ENCODE data around the gene SSBP1.

Gene SSBP1

DNA sequence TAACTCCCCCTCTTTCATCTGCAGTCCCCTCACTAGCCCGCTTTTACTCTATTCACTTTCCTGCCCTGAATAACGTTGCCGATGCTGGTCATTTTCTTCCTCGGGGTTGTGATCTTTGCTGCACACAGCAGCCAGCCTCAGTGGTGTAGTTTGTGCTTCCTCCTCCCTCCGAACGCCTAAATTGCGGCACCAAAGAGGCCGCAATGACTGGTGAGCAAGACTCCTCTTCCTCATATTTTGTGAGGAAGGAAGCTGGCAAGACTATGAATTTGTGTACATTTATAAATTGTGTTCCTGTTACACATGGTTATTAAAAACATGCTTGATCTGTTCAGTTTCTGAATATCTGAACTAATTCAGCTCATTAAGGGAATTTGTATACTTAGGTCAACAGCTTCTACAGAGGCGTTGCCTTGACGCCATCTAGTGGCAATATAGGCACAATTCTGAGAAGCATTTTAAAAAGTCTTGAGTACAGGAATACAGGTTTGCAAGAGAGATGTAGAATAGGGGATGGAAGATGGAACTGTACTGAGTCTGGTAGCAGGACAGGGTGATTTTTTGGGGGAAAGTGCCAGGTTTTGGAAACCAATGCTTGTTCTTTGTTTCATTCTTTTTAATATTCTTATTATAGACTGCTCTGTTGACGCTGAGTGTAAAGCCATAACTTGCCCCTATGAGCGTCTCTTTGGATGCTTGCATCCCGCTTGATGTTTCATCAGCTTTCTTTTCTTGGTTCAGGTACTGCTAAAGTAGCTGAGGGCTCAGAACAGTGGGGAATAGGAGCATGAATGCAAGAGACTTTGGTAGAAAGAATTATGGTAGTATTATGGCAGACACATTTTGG lies 47.8 kb downstream of the SSBP1 start:
- peak in 2 of 5 donors; percentile 6 to 48 for DNase-seq

DNA sequence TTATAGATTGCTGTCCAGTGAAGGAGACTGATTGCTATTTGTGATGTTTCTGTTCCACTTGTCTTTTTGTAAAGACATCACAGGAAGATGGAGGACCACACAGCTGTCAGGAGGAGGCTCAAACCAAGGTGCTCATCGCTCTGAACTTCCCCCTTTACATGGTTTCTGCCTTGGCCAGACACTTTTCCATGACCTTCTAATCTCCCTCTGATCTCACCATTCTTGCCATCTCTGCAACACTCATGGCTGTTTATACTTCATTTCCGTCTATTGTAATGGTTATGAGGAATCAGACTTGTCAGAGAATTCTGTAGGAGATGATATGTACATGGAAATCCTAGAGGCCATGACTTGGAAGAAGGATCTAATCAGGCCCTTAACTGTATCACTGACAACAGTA lies 50.1 kb downstream of the SSBP1 start:
- no peak for DNase-seq

DNA sequence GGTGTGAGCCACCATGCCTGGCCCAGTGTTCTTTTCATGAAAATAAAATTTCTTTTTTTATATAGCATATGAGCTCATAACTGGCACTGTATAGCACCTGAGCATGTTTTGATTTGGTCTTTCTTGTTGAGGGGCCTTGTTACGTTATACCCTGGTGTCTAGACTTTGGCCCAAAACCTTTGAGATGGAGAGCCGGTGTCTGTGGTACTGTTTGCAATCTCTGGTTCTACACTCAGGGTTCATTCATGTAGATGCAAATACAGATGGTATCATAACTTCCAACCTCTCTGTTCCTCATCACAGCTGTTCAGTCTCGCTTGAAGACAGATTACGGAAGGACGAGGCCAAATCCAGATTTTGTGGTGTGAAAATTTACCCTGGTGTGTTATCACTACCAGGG lies 51.8 kb downstream of the SSBP1 start, which contains the start of gene TAS2R5:
Gene TAS2R5 (plus strand): TSS at position 301 of the 400 bp plus-strand sequence. CDS start 145 bp downstream, outside the sequence.
- no peak for DNase-seq

DNA sequence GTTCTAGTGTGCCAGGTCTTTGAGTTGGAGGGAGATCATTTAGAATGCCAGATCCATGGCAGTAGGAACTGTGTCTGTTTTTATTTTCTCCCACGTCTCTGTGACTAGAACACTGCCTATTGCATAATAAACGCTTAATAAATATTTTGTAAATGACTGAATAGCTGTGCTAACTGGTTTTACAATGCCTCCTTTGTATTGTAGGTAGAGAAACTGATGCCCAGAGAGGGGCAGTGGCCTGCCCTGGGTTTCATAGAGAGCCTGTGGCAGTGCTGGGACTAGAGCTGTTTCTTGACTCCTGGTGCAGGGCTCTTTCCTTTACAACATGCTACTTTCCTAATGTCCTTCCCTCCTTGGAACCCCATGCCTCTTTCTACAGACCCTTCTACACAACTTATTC lies 54.4 kb downstream of the SSBP1 start:
- DNase-seq = no peak
